GM11168 (cell line): Measurements from ENCODE around the gene MRPL41.
"Not testable (repeated sequence)": the region's sequence is repeated elsewhere in the genome, so short reads cannot be mapped to it uniquely, and the experiment has no call there.

Source experiments
- in situ Hi-C: fragments of 300-500 bp; cut with MboI; formaldehyde crosslinking; loops from one replicate; pipeline ENCODE4 v1.12.0; 2022; ENCODE audit warnings: low sequenced_read_pairs; ENCODE audit not compliant: unreplicated experiment

The MRPL41 gene

GRCh38 chr9:137581361-137582285 is 29.9 kb downstream of the MRPL41 start:
- in situ Hi-C loops: no loop called here

- in situ Hi-C loops: no loop called here
These were observed 30.7 kb downstream of the MRPL41 start for GRCh38 chr9:137582286-137582860.

GRCh38 chr9:137583347-137583746 is 31.7 kb downstream of the MRPL41 start:
- in situ Hi-C loops: no loop called here

GRCh38 chr9:137583957-137584356 is 32.3 kb downstream of the MRPL41 start:
- in situ Hi-C loops: no loop called here

GRCh38 chr9:137586854-137587253 is 35.2 kb downstream of the MRPL41 start:
- in situ Hi-C loops: no loop called here

GRCh38 chr9:137588311-137588710 is 36.6 kb downstream of the MRPL41 start:
- in situ Hi-C loops: no loop called here

GRCh38 chr9:137588891-137589290 is 37.2 kb downstream of the MRPL41 start:
- in situ Hi-C loops: no loop called here

- in situ Hi-C loops: no loop called here
These were observed 37.9 kb downstream of the MRPL41 start for GRCh38 chr9:137589441-137590122.

- in situ Hi-C loops: no loop called here
These were observed 38.4 kb downstream of the MRPL41 start for GRCh38 chr9:137590123-137590468.

GRCh38 chr9:137590469-137591383 is 39.0 kb downstream of the MRPL41 start, which contains the start of gene ZMYND19:
ZMYND19 (minus strand) TSS chr9:137590512; CDS start chr9:137590263, 249 bp downstream.
- in situ Hi-C loops: no loop called here

GRCh38 chr9:137592767-137593166 is 41.1 kb downstream of the MRPL41 start:
- in situ Hi-C loops: no loop called here

GRCh38 chr9:137593176-137593575 is 41.5 kb downstream of the MRPL41 start:
- in situ Hi-C loops: no loop called here

- in situ Hi-C loops: not testable (repeated sequence)
These were observed 44.9 kb downstream of the MRPL41 start for GRCh38 chr9:137596577-137596976.

- in situ Hi-C loops: no loop called here
These were observed 47.3 kb downstream of the MRPL41 start for GRCh38 chr9:137598943-137599342.
